Anterior cingulate cortex (tissue), 58 donors: ENCODE data around the gene RARB.

Experiments
- DNase-seq, 58 donors: peaks; one replicate each; lab custom pipeline; 2025; lab: John Stamatoyannopoulos, UW

Gene RARB

DNA sequence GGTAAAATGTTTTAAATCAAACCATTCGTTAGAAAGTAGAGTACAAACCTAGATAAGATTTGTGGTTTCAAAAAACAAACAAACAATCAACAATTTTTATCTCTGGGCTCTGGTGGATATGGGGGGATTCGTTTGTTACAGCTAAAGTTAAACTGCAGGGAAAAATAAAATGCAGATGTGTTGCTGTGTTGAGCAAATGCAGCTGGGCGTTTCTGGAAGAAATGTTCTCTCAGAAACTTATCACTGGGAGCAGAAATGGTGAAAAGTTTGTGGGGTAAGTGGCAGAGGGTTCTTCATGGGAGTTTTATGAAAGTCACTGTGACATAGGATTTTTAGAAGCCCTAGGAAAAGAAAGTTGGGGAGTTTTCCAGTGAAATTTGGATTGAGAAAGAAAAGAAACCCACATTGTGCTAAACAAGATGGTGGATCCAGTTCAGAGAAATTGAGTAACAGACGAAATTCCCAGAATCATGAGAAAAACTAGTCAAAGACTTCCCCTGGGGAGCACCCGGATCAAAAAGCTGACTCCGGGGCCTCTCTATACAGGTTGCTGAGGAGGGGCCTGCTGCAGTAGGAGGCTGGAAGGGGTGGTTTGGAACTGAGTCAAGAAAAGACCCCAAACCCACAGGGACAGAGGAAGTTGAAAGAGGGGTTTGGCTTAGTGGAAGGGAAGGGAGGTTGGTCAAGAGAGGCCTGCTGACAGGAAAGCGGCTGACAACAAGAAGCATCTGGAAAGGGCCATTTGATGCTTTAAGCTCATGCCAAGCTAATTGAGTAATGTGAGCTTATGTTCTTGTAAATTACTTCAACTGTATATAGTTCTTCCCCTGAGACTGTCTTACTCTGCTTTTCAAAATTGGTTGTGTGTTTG lies 108.7 kb downstream of the RARB start:
- no peak for DNase-seq

DNA sequence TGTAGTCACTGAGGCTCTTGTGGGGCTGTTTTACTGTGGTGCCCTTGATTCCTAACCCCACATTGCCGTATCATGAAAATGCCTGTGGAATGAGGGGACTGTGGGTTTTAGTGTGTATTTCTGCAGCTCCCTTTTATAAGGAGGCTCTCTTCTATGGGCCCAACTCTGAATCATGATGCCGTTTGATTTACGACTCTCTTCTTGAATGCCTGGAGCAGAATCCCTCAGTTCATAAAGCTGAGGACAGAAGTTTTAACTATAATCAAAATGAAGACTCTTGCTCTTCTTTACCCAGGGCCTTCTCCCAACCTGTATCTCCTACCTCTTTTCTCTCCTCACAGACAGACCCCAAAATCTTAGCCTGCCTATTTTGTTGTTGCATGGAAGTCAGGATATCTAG lies 109.5 kb downstream of the RARB start:
- DNase-seq, result no peak

DNA sequence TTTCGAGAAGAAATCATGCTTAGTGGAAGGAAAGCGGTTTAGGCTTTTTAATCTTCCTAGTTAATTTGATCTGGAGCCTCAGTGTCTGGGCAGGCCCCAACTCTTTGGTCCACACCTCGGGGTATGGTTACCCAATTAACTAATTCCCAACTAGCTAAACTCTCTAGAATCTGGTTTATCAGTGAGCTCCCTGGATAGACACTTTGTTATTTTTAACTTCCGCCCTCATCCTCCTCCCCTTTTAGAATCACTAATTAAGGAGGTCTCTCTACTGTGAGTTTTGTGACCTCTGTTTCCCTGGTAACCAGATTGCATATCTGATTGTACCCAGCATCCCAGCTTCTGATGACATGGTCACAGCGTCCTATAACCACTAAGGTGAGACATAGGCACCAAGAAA lies 112.2 kb downstream of the RARB start:
- DNase-seq, result no peak

DNA sequence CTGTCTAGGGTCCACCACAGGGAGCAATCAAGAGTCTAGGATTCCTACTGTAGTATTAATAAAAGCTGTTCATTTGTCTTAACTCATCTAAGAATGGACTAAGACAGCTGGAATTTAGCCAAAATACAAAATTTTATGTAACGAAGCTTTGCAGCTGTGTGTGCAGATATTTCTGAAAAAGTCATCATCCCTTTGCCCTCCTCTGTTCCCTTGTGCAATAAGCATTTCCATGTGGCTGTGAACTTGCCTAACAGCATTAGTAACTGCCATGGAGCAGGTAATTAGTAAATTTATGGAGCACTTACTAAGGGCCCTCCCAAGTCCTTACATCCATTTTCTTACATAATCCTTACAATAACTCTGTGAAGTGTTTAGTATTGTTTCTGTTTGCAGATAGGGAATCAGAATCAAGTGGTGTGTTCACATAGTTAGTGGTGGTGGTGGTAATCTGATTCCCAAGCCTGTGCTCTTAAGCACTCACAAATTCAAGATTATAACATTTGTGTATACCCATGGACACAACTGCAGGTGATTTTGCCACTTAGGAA lies 114.5 kb downstream of the RARB start:
- no peak for DNase-seq

DNA sequence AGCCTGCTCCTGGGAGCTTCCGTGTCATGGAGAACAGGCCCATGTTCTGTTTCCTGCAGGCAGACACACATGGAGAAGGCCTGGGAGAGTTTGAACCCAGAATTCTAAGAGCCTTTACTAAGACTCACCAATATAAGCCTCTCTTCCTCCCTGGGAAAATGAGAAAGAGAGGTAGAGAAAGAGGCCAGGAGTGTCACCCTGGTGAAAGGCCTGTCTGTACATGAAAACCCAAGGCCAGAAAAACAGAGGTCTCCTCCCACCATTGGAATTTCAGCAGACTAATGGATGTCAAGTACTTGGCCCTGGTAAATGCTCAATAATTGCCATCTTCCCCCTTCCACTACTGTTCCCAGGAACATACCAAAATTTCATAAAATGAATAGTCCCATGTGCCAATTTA lies 119.0 kb downstream of the RARB start:
- no peak for DNase-seq

DNA sequence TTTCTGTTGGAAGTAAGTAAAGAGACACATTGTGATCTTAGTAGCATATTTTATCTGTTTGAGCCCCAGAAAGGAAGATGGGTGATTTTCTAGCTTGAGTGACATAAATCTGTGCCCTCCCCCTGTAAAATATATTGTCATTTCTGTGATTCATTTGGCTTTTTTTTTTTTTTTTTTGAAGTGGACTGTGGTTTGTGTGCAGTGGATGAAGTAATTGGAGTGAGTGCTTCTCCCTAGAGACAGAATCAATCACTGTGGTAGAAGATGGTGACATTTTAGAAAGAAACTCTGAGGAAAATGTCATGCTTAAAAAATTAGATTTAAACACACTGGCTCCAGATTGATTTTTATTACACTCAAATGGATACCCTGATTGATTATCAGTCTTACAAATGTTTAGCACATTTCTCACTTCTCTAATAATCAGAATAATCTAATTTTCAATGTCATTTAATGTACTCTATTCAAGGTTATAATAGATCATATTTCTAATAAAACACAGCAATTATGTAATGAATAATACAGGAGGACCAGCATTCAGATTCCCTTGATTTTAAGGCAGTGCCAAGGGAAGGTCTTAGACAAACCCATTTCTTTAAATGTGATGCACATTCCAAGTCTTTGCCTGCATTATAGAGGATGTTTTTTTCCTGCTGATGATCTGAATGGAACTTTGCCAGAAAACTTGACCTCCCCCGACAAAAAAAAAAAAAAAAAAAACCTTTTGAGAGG lies 120.0 kb downstream of the RARB start:
- DNase-seq, result no peak

DNA sequence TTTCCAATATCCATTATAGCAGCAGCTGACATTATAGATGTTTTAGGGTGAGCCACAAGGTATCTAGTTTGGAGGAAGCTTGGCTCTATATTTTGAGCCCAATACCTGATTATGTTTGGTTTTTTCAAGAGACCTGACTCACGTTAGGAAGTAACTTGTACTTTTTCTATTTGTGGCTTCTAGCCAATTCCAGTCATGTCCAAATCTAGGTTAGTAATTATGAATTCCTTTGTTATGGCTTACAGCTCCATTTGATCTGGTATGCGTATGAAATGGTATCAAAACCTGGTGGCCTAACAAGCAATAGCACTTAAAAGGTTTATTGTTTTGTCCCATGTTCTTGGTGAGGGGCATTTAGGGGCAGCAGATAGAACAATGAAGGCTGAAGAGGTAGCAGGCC lies 120.8 kb downstream of the RARB start:
- no peak for DNase-seq

DNA sequence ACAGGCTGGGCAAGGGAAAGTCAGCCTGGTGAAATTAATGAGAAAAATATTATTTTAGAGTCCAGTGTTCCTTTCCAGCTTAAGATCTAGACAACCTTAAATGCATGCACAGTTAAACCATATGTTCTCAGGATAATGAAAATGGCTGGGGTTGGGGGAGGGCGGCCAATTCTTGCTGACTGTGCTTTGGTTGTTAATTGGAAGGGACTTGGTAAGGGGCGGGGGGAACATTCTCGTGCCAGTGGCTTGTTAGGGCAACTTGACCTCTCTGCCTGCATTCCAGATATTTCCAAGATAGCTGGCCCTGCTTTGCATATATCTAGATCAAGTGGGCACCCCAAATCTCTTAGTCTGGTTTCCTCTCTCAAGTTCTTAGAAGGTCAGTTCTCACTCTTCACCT lies 124.2 kb downstream of the RARB start:
- no peak for DNase-seq

DNA sequence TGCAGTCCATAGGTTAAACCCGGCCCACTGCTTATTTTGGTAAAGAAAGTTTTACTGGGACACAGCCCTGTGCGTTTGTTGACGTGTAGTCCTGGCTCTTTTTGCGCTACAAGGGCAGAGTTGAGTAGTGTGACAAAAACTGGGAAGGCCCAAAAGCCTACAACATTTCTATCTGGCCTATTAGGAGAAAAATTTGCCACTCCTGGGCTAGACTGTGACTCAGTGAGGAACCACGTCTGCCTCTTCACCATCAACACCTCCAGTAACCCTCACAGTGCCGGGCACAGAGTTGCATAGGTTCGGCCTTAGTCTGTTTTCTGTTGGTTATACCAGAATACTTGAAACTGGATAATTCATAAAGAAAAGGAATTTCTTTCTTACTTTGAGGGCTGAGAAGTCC lies 126.3 kb downstream of the RARB start:
- no peak for DNase-seq

DNA sequence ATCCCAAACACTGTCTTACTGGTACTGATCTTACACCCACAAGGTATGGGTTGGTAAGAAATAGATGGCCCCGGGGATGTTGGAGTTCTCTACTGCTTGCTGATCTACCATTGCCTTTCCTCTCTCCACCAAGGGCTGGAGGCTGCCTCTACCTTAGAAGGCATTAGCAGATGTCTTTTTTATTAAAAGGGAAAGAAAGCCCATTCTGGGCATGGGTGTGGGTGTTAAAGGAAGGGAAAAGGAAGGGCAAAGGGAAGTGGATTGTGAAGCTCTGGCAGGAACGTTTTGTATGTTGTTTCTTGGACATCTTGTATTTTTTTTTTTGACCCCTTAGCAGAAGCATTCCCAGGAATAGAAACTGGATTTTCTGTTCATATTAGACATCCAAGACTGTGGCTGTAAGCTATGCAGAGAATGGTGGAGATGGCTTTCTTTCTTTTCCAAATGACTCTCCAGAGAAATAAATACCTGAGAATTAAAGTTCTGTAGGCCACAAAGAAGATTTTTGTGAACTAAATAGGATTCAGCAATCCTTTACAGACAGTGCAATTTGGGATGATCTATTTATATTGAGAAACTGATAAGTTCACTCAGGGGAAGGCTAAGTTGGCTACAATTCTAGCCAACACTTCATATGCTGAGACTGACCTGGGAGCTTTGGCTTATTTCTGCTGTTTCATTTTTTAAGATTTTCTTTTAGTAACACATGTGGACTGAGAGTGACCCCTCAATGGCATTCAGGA lies 127.8 kb downstream of the RARB start:
- no peak for DNase-seq

DNA sequence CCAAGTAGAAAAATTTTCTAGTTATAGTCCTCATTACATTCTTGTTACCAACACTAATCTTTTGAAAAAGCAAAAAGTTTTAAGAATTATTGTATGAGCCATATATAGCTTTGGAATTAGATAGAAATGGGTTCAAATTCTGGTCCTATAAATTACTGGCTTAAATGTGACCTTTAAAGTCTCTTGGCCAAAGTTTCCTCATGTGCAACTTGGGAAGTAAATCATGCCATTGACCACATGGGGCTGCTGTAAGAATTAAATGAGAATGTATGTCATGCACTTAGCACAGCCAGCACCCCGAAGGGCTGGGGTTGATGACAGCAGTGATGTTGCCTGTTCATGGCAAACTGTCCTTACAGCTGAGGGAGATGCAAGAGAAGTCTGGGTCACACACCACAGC lies 128.4 kb downstream of the RARB start:
- DNase-seq, result no peak

DNA sequence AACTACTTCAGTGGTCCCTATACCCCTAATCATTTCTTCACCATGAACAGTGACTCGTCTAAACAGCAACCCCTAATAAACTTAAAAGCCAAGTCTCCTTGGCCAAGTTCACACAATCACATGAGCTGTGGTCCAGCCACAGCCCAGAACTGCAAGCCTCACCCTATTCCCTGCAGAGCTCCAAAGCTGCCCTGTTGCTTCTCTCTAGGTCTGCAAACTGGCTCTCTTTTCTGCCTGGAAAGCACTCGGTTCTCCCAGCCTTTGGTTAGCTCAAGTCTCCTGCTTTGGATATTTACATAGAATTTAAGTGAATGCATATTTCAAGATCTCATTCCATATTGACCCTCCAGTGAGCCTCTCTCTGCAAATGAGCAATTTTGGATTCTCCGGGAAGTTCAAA lies 129.6 kb downstream of the RARB start:
- no peak for DNase-seq

DNA sequence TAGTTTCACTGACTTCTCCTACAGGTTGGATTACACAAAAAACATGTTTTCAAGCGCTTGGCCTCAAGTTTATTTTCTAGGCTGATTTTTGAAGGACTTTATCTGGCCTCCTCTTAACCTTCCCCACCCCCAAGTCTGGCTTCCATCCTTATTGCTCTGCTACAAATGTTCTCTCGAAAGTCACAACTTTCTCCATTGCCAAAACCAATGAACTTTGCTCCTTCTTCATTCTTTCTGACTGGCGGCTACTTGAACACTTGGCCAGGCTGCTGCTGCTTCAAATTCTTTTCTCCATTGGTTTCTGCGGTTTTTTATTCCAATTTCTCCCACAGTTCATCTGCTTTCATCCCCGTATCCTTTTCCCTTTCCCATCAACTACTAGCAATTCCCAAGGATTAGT lies 130.1 kb downstream of the RARB start:
- DNase-seq, result peak in 3 of 58 donors; percentile 3 to 31 (median 6)

DNA sequence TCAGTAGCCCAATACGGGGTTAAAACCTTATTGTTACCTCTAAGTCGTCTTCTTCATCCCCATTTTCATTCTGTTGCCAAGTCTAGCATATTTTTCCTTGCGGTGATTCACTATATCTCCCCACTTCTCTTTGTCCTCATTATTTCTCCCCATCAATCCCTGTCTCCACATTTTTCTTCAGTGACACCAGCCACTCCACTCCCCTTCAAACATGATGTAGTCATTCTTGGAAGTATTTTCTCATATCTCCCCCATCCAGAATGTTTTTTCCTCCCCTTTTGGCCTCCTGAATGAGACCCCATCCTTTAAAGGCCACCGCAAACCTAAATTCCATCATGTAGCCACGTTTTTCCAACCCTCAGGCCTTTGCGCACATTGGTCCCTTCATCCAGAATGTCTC lies 130.7 kb downstream of the RARB start:
- no peak for DNase-seq

DNA sequence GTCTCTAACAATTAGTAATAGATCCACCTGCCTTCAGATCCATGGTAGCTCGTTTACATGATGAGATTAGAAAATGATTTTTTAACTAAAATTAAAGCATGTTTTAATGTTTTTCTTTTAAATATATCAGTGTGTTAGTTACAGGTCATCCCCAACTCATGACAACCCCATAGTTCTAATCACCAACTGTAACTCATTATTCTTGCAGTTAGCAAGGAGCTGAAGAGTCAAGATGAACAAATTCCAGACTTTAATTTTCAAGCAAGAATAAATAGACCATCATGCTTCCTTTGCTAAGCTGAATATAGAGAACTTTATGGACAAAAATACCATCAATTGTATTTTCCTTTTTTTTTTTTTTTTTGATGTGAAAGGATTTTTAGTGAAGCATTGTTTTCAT lies 135.5 kb downstream of the RARB start:
- no peak for DNase-seq

DNA sequence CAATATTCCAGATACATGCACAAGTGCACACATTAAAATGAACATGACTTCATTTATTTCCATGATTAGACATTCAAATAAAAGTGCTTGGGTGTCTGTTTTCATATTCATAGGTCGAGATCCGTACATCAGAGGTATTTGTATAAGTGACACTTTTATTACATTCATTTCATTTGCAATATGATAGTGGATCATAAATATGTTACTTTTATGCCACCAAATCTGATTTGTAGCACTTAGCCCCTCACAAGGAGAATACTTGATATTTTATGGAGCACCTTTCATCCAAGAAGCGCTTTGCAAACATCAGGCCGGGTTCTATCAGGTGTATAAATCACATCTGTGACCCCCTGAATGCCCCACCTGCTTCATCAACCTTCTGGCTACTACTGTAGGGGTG lies 136.0 kb downstream of the RARB start:
- DNase-seq, result no peak

DNA sequence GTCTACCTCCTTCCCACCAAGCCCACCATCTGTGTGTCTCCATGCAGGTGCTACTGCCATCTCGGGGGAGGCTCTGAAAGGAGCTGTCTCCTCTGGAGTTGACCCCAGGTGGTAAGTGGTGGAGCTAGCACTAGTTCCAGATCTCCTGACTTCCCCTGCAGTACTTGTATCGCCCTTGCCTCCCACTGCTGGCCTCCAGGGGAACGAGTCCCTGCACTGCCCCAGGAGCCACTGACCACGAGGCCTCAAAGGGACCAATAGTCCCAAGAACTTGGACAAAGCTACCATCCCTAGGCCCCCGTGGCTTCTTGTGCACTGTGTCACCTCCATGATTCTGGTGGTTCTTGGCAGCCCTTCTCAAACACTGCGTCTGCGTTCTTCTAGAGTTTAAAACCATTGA lies 137.7 kb downstream of the RARB start:
- DNase-seq, result no peak

DNA sequence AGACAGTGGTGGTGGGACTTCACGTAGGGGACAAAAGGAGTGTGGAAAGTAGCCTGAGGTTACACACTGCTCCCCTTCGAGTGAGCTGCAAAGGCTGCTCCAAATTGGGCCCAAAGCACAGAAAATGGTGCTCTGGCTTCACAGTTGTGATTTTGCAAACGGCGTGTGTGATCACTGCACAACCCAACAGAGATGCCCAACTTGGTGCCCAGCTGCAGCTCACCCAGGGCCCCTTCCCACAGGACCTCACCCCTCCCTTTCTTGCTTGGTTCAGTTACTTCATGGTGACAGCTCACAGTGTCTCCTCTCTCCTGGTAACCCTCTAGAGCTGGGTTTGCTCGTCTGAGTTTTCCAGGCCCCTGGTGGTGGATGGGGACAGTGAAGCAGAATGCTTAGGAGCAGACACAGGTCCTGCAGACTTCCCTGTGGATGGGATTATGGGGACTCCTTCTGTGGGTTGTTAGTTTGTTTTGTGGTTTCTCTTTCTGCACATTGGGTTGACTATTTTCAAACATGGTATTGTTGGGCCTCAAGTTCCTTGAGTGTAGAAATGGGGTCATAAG lies 138.4 kb downstream of the RARB start:
- DNase-seq, result no peak

DNA sequence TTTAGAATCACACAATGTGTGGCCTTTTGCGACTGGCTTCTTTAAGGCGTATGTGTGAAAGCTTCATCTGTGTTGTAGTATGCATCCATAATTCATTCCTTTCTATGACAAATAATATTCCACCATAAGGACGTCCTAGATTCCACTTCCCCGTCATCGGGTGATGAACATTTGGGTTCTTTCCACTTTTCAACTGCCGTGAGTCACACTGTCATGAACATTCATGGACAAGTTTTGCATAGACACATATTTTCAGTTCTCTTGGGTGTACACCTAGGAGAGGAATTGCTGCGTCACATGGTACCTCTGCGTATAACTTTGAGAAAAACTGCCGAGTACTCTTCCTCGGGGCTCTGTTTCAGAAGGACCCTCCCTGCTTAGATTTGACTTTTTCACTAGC lies 139.3 kb downstream of the RARB start:
- no peak for DNase-seq

DNA sequence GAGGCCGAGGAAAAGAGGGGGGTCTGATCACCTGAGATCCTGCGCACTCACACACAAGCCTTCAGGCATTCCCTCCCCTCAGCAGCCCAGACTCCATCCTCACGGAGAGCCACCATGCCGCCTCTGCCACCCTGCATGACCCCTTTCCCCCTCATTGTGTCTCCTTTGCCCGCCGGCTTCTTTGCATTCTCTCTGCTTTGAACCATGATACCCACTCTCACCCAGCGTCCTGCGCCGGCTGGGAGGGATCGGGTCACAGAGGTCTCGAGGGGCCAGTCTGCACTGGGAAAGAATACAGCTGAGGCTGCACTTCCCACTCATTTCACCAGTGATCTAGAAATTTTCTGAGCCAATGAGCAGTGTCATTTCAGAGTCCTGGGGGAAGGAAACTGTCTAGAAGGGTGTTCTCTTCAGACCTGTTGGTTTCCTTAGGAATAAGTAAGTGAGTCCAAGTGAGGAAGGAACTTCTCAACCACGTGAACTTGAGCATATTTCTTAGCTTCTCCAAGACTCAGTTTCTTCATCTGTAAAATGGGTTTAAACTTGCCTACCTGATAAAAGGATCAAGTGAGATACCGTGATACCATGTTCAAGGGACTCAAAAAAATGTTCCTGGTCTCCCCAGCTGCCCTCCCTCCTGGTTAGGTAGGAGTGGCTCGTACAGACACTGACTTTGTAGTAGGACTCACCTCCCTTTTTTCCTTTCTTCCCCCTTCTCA lies 139.9 kb downstream of the RARB start:
- DNase-seq, result no peak
